ENCODE measurements around the gene ANKRD60.

ANKRD60 gene

DNA sequence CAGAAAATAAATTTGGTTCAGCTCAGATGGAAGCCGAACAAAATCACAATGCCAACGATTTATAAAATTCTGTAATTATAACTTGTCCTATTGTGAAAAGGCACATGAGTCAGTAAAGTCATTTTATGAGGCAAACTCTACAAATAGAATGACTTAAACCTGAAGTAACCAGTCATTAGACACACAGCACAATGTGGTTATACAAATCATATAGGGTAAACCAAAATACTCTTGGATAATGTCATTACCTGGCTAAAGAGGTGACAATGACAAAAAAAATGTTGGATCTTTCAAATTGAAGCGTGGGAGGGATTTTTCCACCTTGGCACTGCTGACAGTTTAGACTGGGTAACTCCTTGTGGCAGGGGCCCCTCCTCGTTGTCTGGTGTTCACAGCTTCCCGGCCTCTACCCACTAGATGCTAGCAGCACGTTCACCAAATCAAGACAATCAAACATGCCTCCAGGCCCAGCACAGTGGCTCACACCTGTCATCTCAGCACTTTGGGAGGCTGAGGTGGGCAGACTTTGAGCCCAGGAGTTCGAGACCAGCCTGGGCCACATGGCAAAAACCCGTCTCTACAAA lies 5.0 kb downstream of the ANKRD60 start:
- no peak for DNase-seq (ENCODE audit: low read depth)

DNA sequence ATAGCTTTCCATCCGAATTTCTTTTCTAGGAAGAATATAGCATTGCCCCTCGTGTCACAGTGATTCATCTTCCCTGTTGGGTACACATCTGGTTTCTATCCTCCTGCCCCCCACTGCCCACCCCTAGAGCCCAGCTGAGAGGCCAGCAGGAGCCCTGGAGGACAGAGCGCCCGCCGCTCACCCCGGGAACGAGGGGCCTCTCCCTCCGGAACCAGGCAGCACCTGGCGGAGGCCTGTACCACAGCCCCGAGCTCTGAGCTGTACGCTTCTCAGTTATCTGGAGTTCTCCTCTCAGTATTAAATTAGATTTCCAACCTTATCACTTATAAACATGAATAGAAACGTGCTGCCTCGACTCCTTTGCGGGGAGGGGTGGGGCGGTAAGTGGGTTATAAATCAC lies 6.0 kb downstream of the ANKRD60 start:
- no peak for DNase-seq (ENCODE audit: low read depth)

DNA sequence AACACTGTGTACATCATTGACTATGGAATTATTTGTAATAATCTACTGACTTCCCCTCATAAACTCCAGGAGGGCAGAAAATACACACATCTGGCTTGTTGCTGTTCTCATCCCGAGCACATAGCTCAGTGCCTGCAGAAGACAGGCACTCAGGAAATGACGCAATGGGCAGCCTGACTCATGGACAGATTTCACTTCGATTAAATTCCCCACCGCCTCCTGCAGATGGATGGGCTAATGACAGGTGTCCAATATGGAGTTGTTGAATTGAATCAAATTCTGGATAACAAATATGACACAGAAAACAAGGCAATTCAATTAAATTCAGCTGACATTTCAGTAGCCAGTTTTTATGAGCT lies 9.1 kb downstream of the ANKRD60 start:
- DNase-seq (ENCODE audit: low read depth): no peak

DNA sequence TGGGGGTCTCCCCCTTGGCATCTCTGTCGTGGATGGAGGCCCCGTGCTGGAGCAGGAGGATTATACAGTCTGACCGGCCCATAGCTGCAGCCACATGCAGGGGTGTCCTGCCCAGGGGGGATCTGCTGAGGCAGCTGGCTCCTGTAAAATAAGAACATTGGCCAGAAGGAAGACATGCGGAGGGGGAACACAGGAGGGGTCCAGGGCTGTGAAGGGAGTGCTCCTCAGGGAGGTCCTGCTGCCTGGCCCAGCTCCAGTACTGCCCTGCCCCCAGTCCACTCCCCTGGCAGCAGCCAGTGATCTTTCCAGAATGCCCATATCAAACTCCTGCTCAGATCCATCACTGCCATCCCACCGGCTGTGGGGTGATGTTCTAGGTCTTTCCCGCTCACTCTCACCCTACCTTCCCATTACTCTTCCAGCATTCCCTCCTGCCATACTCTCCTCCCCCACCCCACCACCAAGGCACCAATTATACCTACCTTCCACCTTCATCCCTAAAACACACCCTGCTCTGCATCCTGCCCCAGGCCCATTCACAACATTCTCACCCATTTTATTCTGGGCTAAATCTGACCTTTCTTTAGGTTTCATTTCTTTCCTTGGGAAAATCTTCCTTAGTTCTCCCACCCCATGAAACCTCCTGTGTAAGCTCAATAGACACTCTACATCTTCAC lies 9.7 kb downstream of the ANKRD60 start:
- no peak for DNase-seq (ENCODE audit: low read depth)

DNA sequence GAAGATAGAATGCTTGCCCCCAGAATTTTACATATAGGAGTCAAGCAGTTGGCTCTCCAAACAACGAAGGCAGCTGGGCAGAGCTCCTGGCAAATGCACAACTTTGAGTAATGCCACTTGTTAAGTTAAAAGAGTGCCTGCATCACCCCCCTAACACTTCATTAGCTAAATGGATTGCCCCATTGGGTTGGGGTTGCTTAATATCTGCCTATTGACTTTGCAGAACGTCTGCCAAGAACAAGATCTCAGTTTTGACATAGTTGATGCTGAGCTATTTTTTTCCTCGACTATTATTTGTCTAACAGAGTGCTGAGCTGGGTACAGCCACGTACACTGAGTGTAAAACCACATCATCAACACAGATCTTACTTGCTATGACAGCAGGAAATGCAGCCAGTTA lies 12.1 kb downstream of the ANKRD60 start:
- no peak for DNase-seq (ENCODE audit: low read depth)

DNA sequence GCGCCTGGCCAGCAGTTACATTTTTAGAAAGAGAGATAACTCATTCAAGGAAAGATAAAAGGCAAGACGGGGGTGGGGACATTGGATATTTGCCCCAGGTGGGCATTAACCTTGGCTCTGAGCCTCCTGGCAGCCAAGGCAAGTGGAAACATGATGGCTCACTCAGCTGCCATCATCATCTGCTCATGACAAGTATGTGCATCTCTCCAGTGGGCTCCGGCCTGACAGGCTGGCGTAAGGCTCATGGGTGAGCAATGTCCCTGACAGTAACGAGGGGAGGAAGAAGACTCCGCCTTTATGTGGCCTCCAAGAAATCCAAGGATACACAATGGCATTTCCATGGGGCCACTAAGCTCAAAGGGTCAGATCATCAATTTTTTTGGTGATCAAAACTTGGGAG lies 13.3 kb downstream of the ANKRD60 start:
- no peak for DNase-seq (ENCODE audit: low read depth)

DNA sequence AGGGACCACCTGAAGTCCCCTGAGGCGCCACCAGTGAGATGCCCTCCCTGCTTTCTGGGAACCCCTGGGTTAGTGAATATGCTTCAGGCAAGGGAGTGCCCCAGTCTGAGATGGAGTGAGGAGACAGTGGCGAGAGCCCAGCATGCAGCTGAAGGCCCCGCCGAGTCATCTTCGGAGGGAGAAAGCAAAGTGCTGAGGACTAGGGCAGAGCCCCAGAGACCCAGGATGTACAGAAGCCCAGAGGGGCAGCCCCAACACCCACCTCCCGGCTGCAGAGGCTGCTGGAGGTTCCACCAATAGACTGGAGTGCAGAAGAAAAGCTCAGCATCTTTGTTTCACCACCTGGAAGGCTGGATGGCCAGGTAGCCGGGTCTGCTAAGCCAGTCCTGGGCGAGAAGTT lies 14.1 kb downstream of the ANKRD60 start:
- no peak for DNase-seq (ENCODE audit: low read depth)

DNA sequence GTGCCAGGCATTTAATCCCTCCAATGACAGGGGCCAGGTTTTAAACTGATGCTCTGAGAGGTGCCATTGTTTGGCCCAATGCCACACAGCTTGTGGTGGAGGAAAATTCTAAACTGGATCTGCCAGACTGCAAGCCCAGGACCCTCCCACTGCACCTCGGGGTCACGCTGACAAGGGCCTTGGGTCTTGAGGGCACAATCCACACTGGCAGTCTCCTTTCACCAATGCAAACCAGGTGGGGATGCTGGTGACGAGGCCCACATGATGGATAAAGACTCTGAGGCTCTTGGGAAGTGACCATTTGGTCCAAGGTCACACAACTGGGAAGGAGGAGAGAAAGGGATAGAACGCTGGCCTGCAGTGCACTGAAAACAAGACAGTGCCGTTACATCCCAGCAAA lies 14.7 kb downstream of the ANKRD60 start:
- no peak for DNase-seq (ENCODE audit: low read depth)

DNA sequence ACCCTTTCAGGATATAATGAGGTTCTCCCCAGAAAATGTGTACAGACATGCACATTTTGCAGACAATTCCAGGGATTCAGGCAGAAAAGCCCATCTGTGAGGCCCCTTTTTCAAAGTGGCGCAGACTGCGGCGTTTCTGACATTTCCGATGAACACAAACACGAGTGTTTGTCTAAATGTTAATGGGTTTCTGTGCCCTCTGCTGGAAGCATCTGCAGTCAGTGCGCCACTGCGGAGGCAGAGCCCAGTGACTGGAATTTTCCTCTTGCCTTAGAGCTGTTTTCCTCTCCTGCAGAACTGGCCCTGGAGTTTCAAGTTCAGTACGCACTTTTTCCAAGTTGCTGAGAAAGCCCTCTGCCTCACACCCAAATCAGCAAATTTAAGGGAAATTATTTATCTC lies 15.3 kb downstream of the ANKRD60 start:
- DNase-seq (ENCODE audit: low read depth): no peak

DNA sequence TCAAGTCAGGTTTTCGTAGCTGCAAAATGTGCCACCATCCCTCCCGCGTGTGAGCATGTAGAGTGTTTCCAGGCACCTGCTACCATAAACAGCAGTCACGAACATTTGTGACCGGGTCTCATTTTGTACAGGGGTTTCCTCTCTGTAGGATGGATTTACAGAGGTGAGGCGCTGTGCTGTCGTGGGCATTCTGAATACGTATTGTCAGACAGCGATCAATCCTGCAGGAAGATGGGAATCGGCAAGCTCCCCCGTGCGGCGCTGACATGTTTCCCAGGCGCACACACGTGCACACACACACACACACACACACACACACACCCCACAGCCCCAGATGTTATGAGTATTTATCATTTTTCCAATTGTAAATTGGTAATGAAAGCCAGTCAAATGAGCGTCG lies 15.8 kb downstream of the ANKRD60 start:
- DNase-seq (ENCODE audit: low read depth): no peak

DNA sequence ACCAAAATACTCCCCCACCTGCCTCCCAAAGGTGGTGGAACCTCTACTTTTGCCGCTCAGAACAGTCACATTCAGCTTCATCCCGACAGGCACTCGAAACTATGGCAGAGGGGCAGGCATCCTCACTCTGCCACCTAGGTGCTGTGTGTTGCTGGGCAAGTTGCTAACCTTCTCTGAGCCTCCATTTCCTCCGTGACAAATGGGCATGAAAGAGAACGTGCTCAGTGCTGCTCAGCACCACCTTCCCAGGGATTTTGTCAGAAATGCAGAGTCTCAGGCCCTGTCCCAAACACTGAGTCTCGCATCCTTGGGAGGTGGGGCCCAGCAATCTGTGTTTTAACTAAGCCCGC lies 18.1 kb downstream of the ANKRD60 start:
- no peak for DNase-seq (ENCODE audit: low read depth)

DNA sequence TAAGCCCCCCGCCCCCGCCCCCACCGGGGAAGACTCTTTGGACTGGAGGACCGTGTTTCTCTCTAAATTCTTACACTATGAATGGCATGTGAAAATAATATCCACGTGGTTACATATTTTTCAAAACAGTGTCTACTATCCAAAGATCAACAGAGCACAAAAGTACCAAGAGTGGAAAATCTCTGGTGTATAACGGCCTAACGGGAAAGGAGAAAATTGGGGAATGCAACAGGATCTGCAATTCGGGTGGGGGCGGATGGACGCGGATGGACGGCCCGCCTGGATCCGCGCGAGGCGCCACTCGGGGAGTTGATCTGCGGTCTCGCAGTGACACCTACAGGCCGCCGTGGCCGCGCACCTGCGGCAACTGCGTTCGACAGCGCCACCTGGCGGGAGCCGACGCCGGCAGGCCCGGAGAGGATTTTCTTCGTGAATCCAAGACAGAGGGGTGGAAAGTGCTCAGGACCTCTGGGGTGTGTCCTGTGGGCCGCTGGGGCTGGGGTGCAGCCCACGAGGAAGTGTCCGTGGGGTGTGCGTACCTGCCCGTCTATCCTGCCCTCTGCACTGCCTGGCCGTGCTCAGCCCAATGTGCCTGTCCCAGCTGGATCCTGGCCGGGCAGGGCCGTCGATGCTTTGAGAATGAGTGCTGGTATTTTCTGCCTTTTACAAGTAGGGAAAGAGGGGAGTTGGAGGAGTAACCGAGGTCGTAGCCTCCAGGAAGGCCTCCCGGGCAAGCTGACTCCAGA lies 18.6 kb downstream of the ANKRD60 start:
- DNase-seq (ENCODE audit: low read depth): peak; percentile 79

DNA sequence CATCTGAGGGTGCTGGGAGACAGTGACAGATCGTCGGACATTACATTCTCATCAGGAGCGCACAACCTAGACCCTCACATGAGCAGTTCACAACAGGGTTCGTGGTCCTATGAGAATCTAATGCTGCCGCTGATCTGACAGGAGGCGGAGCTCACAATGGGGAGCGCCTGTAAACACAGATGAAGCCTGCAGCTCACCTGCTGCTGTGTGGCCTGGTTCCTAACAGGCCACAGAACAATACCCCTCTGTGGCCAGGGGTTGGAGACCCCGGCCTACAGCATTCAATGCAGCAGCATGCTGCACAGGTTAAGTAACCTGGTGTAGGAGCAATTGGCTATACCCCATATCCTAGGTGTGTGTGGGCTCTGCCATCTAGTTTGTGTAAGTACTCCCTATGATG lies 19.5 kb downstream of the ANKRD60 start:
- DNase-seq (ENCODE audit: low read depth): no peak

DNA sequence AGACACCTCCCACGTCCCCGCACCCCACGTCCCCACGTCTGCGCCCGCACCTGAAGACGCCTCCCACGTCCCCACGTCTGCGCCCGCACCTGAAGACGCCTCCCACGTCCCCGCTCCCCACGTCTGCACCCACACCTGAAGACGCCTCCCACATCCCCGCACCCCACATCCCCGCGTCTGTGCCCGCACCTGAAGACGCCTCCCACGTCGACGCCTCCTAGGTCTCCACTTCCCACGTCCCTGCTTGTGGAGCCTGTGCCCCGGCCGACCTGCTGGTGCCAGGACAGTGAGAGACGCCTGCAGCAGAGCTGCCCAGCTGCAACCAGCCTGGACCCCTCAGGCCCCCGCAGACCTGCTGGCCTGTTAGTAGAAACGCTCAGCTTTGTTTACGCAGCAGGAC lies 22.6 kb downstream of the ANKRD60 start:
- no peak for DNase-seq (ENCODE audit: low read depth)

DNA sequence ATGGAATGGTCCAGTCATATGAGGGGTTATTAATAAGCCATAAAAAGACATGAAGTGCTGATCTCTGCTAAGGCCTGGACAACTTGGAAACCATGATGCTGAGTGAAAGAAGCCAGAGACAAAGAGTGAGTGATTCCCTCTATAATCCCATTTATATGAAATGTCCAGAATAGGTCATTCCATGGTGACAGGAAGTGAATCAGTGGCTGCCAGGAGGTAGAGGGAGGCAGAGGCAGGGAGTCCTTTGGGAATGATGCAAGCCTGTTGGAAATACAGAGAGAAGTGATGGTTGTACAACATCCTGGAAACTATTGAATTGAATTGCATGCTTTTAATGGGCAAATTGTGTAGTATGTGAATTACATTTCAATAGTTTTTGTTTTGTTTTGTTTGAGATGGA lies 26.4 kb downstream of the ANKRD60 start:
- no peak for DNase-seq (ENCODE audit: low read depth)

DNA sequence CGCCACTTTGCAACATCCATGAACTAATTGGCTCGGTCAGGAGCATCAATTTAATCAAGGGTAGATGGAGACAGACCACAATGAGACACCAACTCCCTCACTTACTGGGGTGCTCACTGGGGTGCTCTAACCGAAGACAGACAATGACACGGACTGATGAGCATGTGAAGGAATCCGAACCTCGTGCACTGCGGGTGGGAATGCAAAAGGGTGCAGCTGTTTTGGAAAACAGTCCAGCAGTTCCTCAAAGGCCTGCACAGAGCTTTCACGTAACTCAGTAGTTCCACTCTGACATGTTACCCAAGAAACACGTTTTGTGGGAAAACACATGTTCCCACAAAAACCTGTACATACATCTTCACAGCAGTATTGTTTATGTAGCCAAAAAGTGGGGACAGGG lies 26.8 kb downstream of the ANKRD60 start:
- DNase-seq (ENCODE audit: low read depth): no peak

DNA sequence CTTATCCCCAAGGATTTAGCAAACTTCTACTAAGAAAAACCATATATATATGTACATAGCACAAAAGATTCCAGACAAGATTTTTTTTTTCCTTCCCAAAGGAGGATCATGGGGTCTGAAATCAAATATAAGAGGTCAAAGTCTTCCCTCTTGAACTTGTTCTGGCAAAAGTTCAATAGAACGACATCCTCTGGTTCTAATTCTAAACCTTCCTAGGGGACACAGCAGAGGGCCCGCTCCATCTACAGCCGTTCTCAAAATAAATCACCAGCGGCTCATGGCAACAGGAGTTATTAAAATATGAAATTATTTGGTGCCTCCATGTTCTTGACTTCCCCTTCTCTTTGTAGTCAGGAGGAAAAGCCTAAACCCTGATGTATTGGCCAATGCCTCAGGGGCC lies 29.0 kb downstream of the ANKRD60 start:
- DNase-seq (ENCODE audit: low read depth): no peak

DNA sequence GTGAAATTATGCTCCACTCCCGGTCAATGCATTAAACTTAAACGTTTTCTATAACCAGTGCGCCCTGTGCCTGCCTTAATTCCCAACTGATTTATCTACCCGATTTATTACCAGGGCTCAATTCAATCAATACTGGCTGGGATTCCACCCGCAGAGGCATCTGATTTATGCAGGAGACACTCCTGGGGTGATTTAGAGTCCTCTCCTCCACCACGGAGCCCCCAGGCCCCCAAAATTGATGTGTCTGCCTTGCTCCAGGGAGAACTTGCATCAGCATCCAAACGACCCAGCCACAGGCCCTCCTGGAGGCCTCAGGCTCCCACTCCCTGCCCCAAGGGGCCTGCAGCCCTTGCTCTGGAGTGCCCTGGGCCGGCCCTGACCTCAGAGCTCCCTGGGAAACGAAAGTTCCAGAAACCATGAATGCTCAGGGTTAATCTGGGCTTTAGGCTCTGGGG lies 29.5 kb downstream of the ANKRD60 start:
- DNase-seq (ENCODE audit: low read depth): no peak

DNA sequence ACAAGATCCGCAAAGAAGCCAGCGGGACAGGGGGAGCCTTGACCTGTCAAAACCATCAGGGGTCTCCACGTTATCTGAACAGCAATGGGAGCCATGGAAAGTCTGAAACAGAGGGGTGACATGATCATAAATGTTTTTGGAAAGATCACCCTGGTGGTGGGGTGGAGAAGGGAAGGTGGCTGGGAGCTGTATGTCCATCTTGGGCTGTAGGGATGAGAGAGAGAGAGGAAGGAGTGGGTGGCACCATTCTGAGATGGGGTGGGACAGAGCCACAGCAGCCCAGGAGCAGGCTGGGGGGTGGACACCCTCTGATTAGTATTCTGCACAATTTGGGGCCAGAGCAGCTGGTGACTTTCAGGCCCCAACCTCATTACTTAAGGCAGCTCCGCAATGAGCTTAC lies 30.1 kb downstream of the ANKRD60 start:
- no peak for DNase-seq (ENCODE audit: low read depth)

DNA sequence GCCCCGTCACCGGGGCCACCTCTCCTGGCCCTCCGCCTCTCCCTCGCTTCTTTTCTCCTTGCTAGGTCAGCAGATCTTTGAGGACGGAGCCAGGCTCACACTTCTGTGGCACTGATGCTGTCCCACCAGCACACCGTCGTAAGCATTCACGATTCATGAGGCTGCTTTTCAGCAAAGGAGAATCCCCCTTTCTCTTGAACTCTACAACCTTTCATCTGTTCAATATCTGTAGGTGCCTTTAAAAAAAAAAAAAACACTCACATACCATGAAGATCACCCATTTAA lies 31.3 kb downstream of the ANKRD60 start:
- DNase-seq (ENCODE audit: low read depth): no peak

DNA sequence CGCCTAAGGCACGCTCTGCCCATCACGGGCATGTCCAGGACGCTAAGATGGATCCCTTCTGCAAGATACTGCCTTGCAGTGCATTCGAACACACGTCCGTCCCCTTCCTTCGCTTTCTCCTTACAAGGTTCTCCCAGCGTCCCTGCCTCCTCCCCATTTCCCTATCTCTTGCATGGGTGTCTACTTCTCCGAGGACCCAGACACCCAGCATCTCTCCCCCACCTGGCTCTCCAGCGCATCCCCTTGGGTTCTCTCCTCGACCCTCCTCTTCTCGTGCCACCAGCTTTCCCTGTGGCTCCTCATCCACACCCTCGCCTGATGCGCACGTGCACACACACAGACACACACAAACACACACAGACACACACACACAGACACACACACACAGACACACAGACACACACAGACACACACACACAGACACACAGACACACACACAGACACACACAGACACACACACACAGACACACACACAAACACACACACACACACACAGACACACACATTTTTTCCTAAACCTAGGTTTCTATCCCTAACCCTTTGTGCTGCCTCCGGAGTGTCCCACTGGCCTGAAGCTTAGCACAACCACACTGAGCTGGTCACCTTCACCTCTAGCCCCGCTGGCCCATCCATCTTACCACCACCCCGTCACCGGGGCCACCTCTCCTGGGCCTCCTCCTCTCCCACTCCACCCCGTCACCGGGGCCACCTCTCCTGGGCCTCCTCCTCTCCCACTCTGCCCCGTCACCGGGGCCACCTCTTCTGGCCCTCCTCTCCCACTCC lies 31.9 kb downstream of the ANKRD60 start:
- no peak for DNase-seq (ENCODE audit: low read depth)

DNA sequence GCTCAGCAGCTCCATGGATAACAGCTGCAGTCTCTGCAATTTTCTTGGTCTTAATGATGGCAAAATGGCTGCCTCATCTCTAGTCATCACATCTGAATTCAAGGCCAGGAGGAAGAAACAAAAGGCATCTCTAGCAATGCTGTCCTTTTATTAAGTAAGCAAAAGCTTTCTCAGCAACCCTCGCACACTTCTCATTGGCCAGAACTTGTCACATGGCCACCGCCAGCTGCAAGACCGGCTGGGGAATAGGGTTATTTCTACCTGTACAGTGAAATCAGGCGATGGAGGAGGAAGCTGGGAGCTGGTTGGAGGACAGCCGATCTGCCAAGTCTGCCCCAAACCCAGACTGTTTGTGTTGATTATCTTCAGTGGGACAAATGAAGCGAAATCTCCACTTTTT lies 33.4 kb downstream of the ANKRD60 start:
- no peak for DNase-seq (ENCODE audit: low read depth)

DNA sequence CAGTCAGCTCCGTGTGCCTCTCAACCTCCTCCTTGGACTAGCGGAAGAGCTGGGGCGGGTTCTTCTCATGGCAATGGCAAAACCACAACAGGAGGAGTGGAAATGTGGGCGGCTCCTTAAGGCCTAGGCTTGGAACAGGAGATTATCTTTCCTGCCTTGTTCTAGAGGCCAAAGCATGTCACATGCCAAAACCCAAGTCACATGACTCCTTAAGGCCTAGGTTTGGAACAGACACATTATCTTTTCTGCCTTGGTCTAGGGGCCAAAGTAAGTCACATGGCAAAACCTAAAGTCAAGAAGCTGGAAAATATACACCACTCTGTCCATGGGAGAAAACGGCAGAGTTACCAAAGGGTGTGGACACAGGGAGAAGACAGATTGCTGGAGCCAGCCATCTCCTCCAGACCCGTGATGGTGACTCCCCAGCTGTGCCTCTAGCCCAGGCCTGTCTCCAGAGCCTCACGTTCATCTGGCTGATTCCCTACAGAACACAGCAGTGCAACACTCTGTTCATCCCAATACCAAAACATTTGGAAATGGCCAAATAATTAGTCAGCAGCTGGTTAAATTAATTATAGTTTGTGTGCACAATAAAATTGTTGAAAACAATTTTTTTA lies 34.2 kb downstream of the ANKRD60 start:
- no peak for DNase-seq (ENCODE audit: low read depth)

Data from activated T-cell treated with anti-CD3 and anti-CD28 coated beads for 24 hours (primary cell).